Endodermal cell (in vitro differentiated cells): Measurements from ENCODE around the gene MECR. TPM values are rescaled to one million over a fixed set of nuclear protein-coding genes. Genes with fewer than 3 reads are reported as not detected.

Experiments
- DNase-seq: peaks from one replicate; pipeline ENCODE4 v3.0.0-alpha.2; 2017
- H3K27ac ChIP-seq: 2 replicates; pipeline ENCODE4 v1.5.1; 2013; ENCODE audit warnings: mild to moderate bottlenecking, low read depth, low read length, moderate library complexity
- H3K27me3 ChIP-seq: 2 replicates; pipeline ENCODE4 v1.6.1; 2013; ENCODE audit warnings: mild to moderate bottlenecking, low read length, moderate library complexity; ENCODE audit not compliant: insufficient read depth, control insufficient read depth, poor library complexity, severe bottlenecking
- H3K36me3 ChIP-seq: 2 replicates; pipeline ENCODE4 v1.7.0; 2013; ENCODE audit warnings: mild to moderate bottlenecking, low read length, moderate library complexity; ENCODE audit not compliant: control insufficient read depth, insufficient read depth
- H3K4me1 ChIP-seq: one replicate; pipeline ENCODE4 v1.7.0; 2013; ENCODE audit warnings: low read length; ENCODE audit not compliant: control insufficient read depth, insufficient read depth
- H3K4me3 ChIP-seq: 2 replicates; pipeline ENCODE4 v1.5.1; 2013; ENCODE audit warnings: mild to moderate bottlenecking, low read length, moderate library complexity
- H3K9ac ChIP-seq: 2 replicates; pipeline ENCODE4 v1.6.1; 2013; ENCODE audit warnings: mild to moderate bottlenecking, low read length, moderate library complexity; ENCODE audit not compliant: poor library complexity, severe bottlenecking; ENCODE audit errors: extremely low read depth
- H3K9me3 ChIP-seq: 2 replicates; pipeline ENCODE4 v1.6.1; 2013; ENCODE audit warnings: mild to moderate bottlenecking, low read length, moderate library complexity; ENCODE audit not compliant: control insufficient read depth
- H3K27ac Mint-ChIP-seq: 2 replicates; pipeline ENCODE4 v1.8.0; 2020; ENCODE audit warnings: mixed read lengths
- H3K27me3 Mint-ChIP-seq: 2 replicates; pipeline ENCODE4 v1.8.0; 2021; ENCODE audit warnings: mild to moderate bottlenecking, mixed read lengths; ENCODE audit not compliant: insufficient read depth
- H3K36me3 Mint-ChIP-seq: 2 replicates; pipeline ENCODE4 v1.8.0; 2020; ENCODE audit warnings: low read depth, mixed read lengths
- H3K4me1 Mint-ChIP-seq: 2 replicates; pipeline ENCODE4 v1.8.0; 2020; ENCODE audit warnings: mixed read lengths
- H3K4me3 Mint-ChIP-seq: 2 replicates; pipeline ENCODE4 v1.8.0; 2020; ENCODE audit warnings: mild to moderate bottlenecking, moderate library complexity, mixed read lengths
- H3K9me3 Mint-ChIP-seq: 2 replicates; pipeline ENCODE4 v1.8.0; 2020; ENCODE audit warnings: mild to moderate bottlenecking, mixed read lengths
- WGBS, 2 experiments: methylation state at CpG; one replicate each; pipeline versions ENCODE4 v1.1.5 to v1.1.7; 2013; ENCODE audit warnings: missing lambda C conversion rate in 2 of 2, mixed read lengths in 1 of 2; ENCODE audit not compliant: insufficient coverage in 1 of 2, insufficient read length in 1 of 2; 5-methylcytosine and 5-hydroxymethylcytosine counted together
- total RNA-seq, 2 donors: library from RNA; stranded (reverse); fragmentation: NEBNext Ultra II Directional in 1 of 2; extraction: Animal tissue kit (Norgen Biotek cat#: 25700) in 1 of 2; gene quantifications; 2 replicates in 1 of 2; 3 replicates in 1 of 2; pipeline ENCODE4 v1.2.1, GENCODE V29; 2021
- TF ChIP-seq, protein P1 (sequence below): fragments of 200-600 bp; sonication (generic); conservative IDR thresholded peaks from 2 replicates; pipeline ENCODE4 v1.5.0; 2021; ENCODE audit warnings: antibody characterized with exemption, mild to moderate bottlenecking

The MECR gene
- total RNA-seq, 2 donors from 2014 or later = 33.3 to 38.2 TPM

DNA sequence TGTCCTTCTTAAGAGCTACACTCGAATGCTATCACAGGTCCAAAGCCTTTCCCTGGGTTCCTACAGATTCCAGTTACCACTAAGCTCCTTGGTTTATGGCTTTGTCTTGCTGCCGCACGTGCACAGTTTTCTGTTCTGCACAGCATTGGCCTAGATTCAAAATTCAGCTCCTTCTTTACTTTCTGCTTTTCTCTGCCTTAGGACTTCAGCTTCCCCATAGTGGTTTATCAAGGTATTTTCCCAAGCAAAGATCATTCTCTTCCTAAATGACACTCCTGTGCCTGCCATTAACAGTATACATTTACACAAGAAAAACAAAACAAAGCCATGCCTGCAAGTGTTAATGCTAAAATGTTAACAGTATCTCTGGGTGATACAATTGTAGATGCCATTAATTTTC is 47.4 kb upstream of the MECR start:
- TF ChIP-seq, protein P1, sequence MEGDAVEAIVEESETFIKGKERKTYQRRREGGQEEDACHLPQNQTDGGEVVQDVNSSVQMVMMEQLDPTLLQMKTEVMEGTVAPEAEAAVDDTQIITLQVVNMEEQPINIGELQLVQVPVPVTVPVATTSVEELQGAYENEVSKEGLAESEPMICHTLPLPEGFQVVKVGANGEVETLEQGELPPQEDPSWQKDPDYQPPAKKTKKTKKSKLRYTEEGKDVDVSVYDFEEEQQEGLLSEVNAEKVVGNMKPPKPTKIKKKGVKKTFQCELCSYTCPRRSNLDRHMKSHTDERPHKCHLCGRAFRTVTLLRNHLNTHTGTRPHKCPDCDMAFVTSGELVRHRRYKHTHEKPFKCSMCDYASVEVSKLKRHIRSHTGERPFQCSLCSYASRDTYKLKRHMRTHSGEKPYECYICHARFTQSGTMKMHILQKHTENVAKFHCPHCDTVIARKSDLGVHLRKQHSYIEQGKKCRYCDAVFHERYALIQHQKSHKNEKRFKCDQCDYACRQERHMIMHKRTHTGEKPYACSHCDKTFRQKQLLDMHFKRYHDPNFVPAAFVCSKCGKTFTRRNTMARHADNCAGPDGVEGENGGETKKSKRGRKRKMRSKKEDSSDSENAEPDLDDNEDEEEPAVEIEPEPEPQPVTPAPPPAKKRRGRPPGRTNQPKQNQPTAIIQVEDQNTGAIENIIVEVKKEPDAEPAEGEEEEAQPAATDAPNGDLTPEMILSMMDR = no peak
- Histone ChIP-seq H3K36me3 (no peaks in the 10 kb centered on the region), H3K4me1 (peaks cover 6% of the 10 kb centered on the region), H3K9me3 (no peaks in the 10 kb centered on the region), H3K27ac (no peak overlapping the region), H3K9ac (no peak overlapping the region), H3K4me3 (no peak overlapping the region), H3K27me3 (no peaks in the 10 kb centered on the region)
- peaks cover 4% of the 10 kb centered on the region for H3K9me3 Mint-ChIP-seq
- H3K4me3 Mint-ChIP-seq = no peak overlapping the region
- H3K36me3 Mint-ChIP-seq = peaks cover 26% of the 10 kb centered on the region
- 92 to 93% methylated on average over 3 of the region's 3 CpGs for WGBS, 2 experiments
- H3K4me1 Mint-ChIP-seq = peaks cover 21% of the 10 kb centered on the region
- H3K27ac Mint-ChIP-seq = no peak overlapping the region
- no peaks in the 10 kb centered on the region for H3K27me3 Mint-ChIP-seq
- peak; percentile 39 for DNase-seq

DNA sequence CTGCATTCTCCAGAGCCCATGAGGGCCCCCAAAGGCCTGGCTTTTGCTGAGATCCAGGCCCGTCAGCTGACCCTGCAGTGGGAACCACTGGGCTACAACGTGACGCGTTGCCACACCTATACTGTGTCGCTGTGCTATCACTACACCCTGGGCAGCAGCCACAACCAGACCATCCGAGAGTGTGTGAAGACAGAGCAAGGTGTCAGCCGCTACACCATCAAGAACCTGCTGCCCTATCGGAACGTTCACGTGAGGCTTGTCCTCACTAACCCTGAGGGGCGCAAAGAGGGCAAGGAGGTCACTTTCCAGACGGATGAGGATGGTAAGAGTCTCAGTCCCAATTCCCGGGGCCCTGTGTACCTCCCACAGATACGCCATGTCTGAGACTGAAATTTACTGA is 44.7 kb upstream of the MECR start:
- WGBS, 2 experiments = 94 to 98% methylated on average over 13 to 14 of the region's 14 CpGs
- TF ChIP-seq, protein P1 = no peak
- H3K27me3 ChIP-seq = no peaks in the 10 kb centered on the region

DNA sequence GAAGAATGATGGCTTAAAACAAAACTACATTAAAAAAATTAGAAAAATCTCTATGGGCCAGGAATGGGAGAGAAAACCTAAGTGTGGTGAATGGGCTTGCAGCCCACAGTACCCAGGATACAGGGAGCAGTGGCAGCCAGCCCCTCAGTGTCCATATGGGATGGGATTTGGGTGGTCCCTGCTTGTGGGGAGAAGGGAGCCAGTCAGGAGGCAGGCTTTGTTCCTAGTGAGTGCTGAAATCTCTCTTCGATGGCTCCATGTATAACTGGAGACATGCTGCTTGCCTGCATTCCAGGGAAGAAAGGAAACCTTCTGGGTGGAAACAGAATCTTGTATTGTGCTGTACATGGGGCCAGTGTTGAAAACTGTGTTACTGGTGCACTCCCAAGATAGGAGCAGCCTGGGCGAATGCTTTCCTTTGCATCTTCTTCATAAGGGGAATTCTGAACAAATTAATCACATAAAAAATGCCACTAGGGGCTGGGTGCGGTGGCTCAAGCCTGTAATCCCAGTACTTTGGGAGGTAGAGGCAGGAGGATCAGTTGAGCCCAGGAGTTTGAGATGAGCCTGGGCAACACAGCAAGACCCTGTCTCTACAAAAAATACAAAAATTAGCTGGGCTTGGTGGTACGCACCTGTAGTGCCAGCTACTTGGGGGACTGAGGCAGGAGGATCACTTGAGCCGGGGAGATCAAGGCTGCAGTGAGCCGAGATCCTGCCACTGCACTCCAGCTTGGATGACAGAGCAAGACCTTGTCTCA is 41.6 kb upstream of the MECR start:
- H3K27ac ChIP-seq = peak overlapping the region; percentile 31
- H3K27me3 Mint-ChIP-seq = no peaks in the 10 kb centered on the region
- H3K9ac ChIP-seq = no peak overlapping the region
- 47 to 83% methylated on average over 2 to 6 of the region's 6 CpGs for WGBS, 2 experiments
- peak; percentile 46 for DNase-seq
- H3K27ac Mint-ChIP-seq = peak overlapping the region; percentile 87
- H3K4me3 Mint-ChIP-seq = peak overlapping the region; percentile 40
- peaks cover 4% of the 10 kb centered on the region for H3K4me1 ChIP-seq
- TF ChIP-seq, protein P1 = no peak
- H3K36me3 ChIP-seq = no peaks in the 10 kb centered on the region
- no peaks in the 10 kb centered on the region for H3K27me3 ChIP-seq
- peaks cover 4% of the 10 kb centered on the region for H3K9me3 Mint-ChIP-seq
- H3K4me3 ChIP-seq = no peak overlapping the region
- H3K4me1 Mint-ChIP-seq = peaks cover 25% of the 10 kb centered on the region
- H3K36me3 Mint-ChIP-seq = peaks cover 23% of the 10 kb centered on the region
- no peaks in the 10 kb centered on the region for H3K9me3 ChIP-seq

More for the DNA sequence above, 44.7 kb upstream of the MECR start:
- Mint-ChIP-seq H3K9me3 (peaks cover 4% of the 10 kb centered on the region), H3K4me1 (peaks cover 30% of the 10 kb centered on the region), H3K36me3 (peaks cover 28% of the 10 kb centered on the region), H3K27me3 (no peaks in the 10 kb centered on the region), H3K4me3 (no peak overlapping the region), H3K27ac (no peak overlapping the region)
- Histone ChIP-seq H3K9ac (no peak overlapping the region), H3K9me3 (no peaks in the 10 kb centered on the region), H3K36me3 (no peaks in the 10 kb centered on the region), H3K4me1 (peaks cover 4% of the 10 kb centered on the region), H3K27ac (no peak overlapping the region), H3K4me3 (no peak overlapping the region)
- peak; percentile 35 for DNase-seq
